CD4-positive, alpha-beta memory T cell (primary cell): ENCODE measurements around the gene COX11. TPM values are rescaled to one million over a fixed set of nuclear protein-coding genes. Genes with fewer than 3 reads are reported as not detected.

Experiments
- CTCF ChIA-PET: fragments of 350-600 bp; sonication (Branson Sonifier 250); formaldehyde crosslinking; loops from one replicate; lab custom pipeline; 2021; ENCODE audit warnings: inconsistent platforms; ENCODE audit not compliant: partially characterized antibody; lab: Charles Lee
- POLR2A ChIA-PET: fragments of 350-600 bp; sonication (Branson Sonifier 250); formaldehyde crosslinking; loops from one replicate; lab custom pipeline; 2021; ENCODE audit not compliant: partially characterized antibody; lab: Charles Lee
- DNase-seq, 5 donors: peaks; one replicate each; pipeline versions ENCODE4 v3.0.0 to v3.0.0-alpha.2; 2020 to 2022; ENCODE audit warnings: mixed read lengths in 1 of 5
- H3K27ac ChIP-seq: one replicate; pipeline ENCODE4 v1.7.0; 2013; ENCODE audit warnings: low read depth, low read length
- H3K27me3 ChIP-seq: 2 replicates; pipeline ENCODE4 v1.7.0; 2013; ENCODE audit warnings: mild to moderate bottlenecking, low read length, moderate library complexity; ENCODE audit not compliant: insufficient read depth
- H3K36me3 ChIP-seq: 2 replicates; pipeline ENCODE4 v1.7.0; 2013; ENCODE audit warnings: mild to moderate bottlenecking, low read length, moderate library complexity; ENCODE audit not compliant: insufficient read depth
- H3K4me1 ChIP-seq: 2 replicates; pipeline ENCODE4 v1.7.0; 2013; ENCODE audit warnings: mild to moderate bottlenecking, low read length, moderate library complexity; ENCODE audit not compliant: insufficient read depth
- H3K4me3 ChIP-seq, 2 donors: one replicate each; pipeline ENCODE4 v1.7.0; 2013; ENCODE audit warnings: low read length in 2 of 2, mild to moderate bottlenecking in 1 of 2
- H3K9me3 ChIP-seq, 2 donors: one replicate each; pipeline ENCODE4 v1.7.0; 2013; ENCODE audit warnings: low read length in 2 of 2, control low read depth in 1 of 2; ENCODE audit not compliant: control insufficient read depth in 1 of 2
- H3K27ac Mint-ChIP-seq, 7 donors: one replicate each; pipeline ENCODE4 v1.8.0; 2020 to 2021; ENCODE audit warnings: mixed read lengths in 7 of 7, mild to moderate bottlenecking in 6 of 7, inconsistent platforms in 3 of 7, moderate library complexity in 3 of 7
- H3K27me3 Mint-ChIP-seq, 2 donors: one replicate each; pipeline ENCODE4 v1.8.0; 2020 to 2021; ENCODE audit warnings: mixed read lengths in 2 of 2
- H3K36me3 Mint-ChIP-seq, 2 donors: one replicate each; pipeline ENCODE4 v1.8.0; 2020 to 2021; ENCODE audit warnings: mixed read lengths in 2 of 2, inconsistent platforms in 1 of 2, mild to moderate bottlenecking in 1 of 2
- H3K4me1 Mint-ChIP-seq, 4 donors: one replicate each; pipeline ENCODE4 v1.8.0; 2020 to 2021; ENCODE audit warnings: mixed read lengths in 4 of 4, mild to moderate bottlenecking in 1 of 4
- H3K4me3 Mint-ChIP-seq, 8 donors: one replicate each; pipeline ENCODE4 v1.8.0; 2020 to 2021; ENCODE audit warnings: mixed read lengths in 8 of 8, mild to moderate bottlenecking in 7 of 8, moderate library complexity in 6 of 8, inconsistent platforms in 3 of 8
- H3K9me3 Mint-ChIP-seq, 8 donors: one replicate each; pipeline ENCODE4 v1.8.0; 2020 to 2021; ENCODE audit warnings: mixed read lengths in 8 of 8, mild to moderate bottlenecking in 5 of 8, inconsistent platforms in 3 of 8, moderate library complexity in 1 of 8
- intact Hi-C: fragments of 100-400 bp; cut with micrococcal nuclease; formaldehyde crosslinking; loops from one replicate; pipeline ENCODE4 v1.15.1; 2023
- polyA plus RNA-seq, 2 donors: library from polyadenylated mRNA; unstranded; fragments of 300-500 nt; fragmentation: Illumina TruSeq; gene quantifications; one replicate each; pipeline ENCODE4 v1.2.3, GENCODE V29; 2021
- total RNA-seq, 2 experiments: library from RNA; stranded (reverse); gene quantifications; one replicate each; pipeline ENCODE4 v1.2.3, GENCODE V29; 2021

The COX11 gene
- total and polyA plus RNA-seq, 4 experiments from 2014 or later, result 58.0 to 86.0 (median 83.7) TPM

GRCh38 chr17:54935471-54935870 is 33.0 kb downstream of the COX11 start:
- no peak for DNase-seq
- H3K36me3 Mint-ChIP-seq, result no peaks in the 10 kb centered on the region
- no peak overlapping the region for H3K27ac Mint-ChIP-seq
- no peaks in the 10 kb centered on the region for H3K4me1 Mint-ChIP-seq
- H3K9me3 Mint-ChIP-seq, result no peaks in the 10 kb centered on the region
- H3K9me3 ChIP-seq, result no peaks in the 10 kb centered on the region
- CTCF ChIA-PET, result no interaction called here
- no peaks in the 10 kb centered on the region for H3K4me1 ChIP-seq
- H3K27me3 Mint-ChIP-seq, result peaks cover 2 to 7% of the 10 kb centered on the region in 2 donors
- POLR2A ChIA-PET, result no interaction called here
- H3K4me3 ChIP-seq, result no peak overlapping the region
- H3K27me3 ChIP-seq, result no peaks in the 10 kb centered on the region
- no peaks in the 10 kb centered on the region for H3K36me3 ChIP-seq
- no peak overlapping the region for H3K27ac ChIP-seq
- H3K4me3 Mint-ChIP-seq, result no peak overlapping the region
- intact Hi-C loops, result no loop called here

GRCh38 chr17:54933921-54934320 is 34.5 kb downstream of the COX11 start:
- Mint-ChIP-seq H3K27ac (no peak overlapping the region), H3K4me1 (no peaks in the 10 kb centered on the region), H3K9me3 (no peaks in the 10 kb centered on the region), H3K27me3 (peaks cover 3 to 11% of the 10 kb centered on the region in 2 donors), H3K4me3 (no peak overlapping the region), H3K36me3 (no peaks in the 10 kb centered on the region)
- Histone ChIP-seq H3K4me3 (no peak overlapping the region), H3K4me1 (no peaks in the 10 kb centered on the region), H3K9me3 (no peaks in the 10 kb centered on the region), H3K27ac (no peak overlapping the region), H3K27me3 (no peaks in the 10 kb centered on the region), H3K36me3 (no peaks in the 10 kb centered on the region)
- ChIA-PET CTCF (interaction anchor here (1.1 kb wide), 1 partner anchor 11 kb away, joined by 3 read pairs; no protein-coding TSS in a partner anchor), POLR2A (no interaction called here)
- DNase-seq, result no peak
- intact Hi-C loops, result no loop called here

- no peak overlapping the region for H3K4me3 ChIP-seq
- intact Hi-C loops, result no loop called here
- H3K4me3 Mint-ChIP-seq, result no peak overlapping the region
- ChIA-PET POLR2A (no interaction called here), CTCF (no interaction called here)
- H3K27me3 Mint-ChIP-seq, result peaks cover 5 to 13% of the 10 kb centered on the region in 2 donors
- no peak overlapping the region for H3K27ac ChIP-seq
- H3K4me1 Mint-ChIP-seq, result no peaks in the 10 kb centered on the region
- no peaks in the 10 kb centered on the region for H3K36me3 ChIP-seq
- H3K36me3 Mint-ChIP-seq, result no peaks in the 10 kb centered on the region
- DNase-seq, result no peak
- H3K9me3 Mint-ChIP-seq, result no peaks in the 10 kb centered on the region
- no peaks in the 10 kb centered on the region for H3K9me3 ChIP-seq
- no peaks in the 10 kb centered on the region for H3K27me3 ChIP-seq
- H3K4me1 ChIP-seq, result no peaks in the 10 kb centered on the region
- no peak overlapping the region for H3K27ac Mint-ChIP-seq
These were observed 35.7 kb downstream of the COX11 start for GRCh38 chr17:54932711-54933110.

DNA sequence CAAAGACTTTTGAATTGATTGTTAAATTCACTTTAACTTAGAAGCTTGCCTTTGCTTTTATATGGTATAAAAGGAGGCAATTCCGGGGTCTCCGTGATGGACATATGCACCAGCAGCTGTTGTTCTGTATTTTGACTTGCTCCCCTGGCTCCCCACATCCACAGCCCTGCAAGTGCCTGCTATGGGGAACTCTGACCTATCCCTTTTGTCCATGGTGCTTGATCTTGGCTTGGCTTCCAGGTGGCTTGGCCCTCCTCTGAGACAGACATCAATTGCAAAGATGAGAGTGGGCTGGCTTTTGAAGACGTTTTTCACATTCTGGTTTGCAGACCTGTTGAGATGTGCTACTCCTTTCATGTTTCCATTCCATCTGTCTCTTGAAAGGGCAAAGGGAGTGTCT is 40.9 kb downstream of the COX11 start:
- Mint-ChIP-seq H3K27me3 (peaks cover 5 to 8% of the 10 kb centered on the region in 2 donors), H3K27ac (peak overlapping the region in 1 of 7 donors; percentile 9), H3K4me3 (no peak overlapping the region), H3K9me3 (no peaks in the 10 kb centered on the region), H3K4me1 (no peaks in the 10 kb centered on the region), H3K36me3 (no peaks in the 10 kb centered on the region)
- H3K27me3 ChIP-seq, result no peaks in the 10 kb centered on the region
- ChIA-PET POLR2A (no interaction called here), CTCF (no interaction called here)
- H3K4me1 ChIP-seq, result no peaks in the 10 kb centered on the region
- no peak overlapping the region for H3K4me3 ChIP-seq
- intact Hi-C loops, result no loop called here
- H3K36me3 ChIP-seq, result no peaks in the 10 kb centered on the region
- DNase-seq, result no peak
- no peak overlapping the region for H3K27ac ChIP-seq
- H3K9me3 ChIP-seq, result no peaks in the 10 kb centered on the region

DNA sequence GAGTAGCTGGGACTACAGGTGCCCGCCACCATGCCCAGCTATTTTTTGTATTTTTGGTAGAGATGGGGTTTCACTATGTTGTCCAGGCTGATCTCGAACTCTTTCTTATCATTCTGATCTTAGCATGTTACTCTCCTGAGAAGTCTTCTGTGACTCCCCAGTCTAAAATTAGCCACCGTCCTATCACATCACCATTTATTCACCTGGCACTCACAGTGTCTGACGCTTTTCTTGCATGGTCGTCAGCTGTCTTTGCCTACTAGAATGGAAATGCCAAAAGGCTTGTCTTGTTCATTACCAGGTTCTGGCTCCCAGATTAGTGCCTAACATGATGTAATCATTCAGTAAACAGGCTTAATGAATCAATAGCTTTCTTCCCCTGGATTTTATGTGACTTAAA is 44.0 kb downstream of the COX11 start:
- Mint-ChIP-seq H3K36me3 (no peaks in the 10 kb centered on the region), H3K27me3 (peaks cover 4 to 5% of the 10 kb centered on the region in 2 donors), H3K9me3 (no peaks in the 10 kb centered on the region), H3K4me3 (no peak overlapping the region), H3K27ac (no peak overlapping the region), H3K4me1 (no peaks in the 10 kb centered on the region)
- Histone ChIP-seq H3K27me3 (no peaks in the 10 kb centered on the region), H3K27ac (no peak overlapping the region), H3K36me3 (no peaks in the 10 kb centered on the region), H3K4me1 (no peaks in the 10 kb centered on the region), H3K4me3 (no peak overlapping the region), H3K9me3 (no peaks in the 10 kb centered on the region)
- ChIA-PET CTCF (no interaction called here), POLR2A (no interaction called here)
- intact Hi-C loops, result no loop called here
- no peak for DNase-seq

- Histone ChIP-seq H3K4me1 (no peaks in the 10 kb centered on the region), H3K36me3 (no peaks in the 10 kb centered on the region), H3K27ac (no peak overlapping the region), H3K4me3 (no peak overlapping the region), H3K9me3 (no peaks in the 10 kb centered on the region), H3K27me3 (no peaks in the 10 kb centered on the region)
- H3K9me3 Mint-ChIP-seq, result peaks cover 3 to 23% (median 13%) of the 10 kb centered on the region in 8 donors
- intact Hi-C loops, result no loop called here
- ChIA-PET CTCF (no interaction called here), POLR2A (no interaction called here)
- peaks cover 2% of the 10 kb centered on the region in 2 donors for H3K27me3 Mint-ChIP-seq
- DNase-seq, result no peak
- H3K4me3 Mint-ChIP-seq, result no peak overlapping the region
- H3K36me3 Mint-ChIP-seq, result peaks cover 0 to 3% of the 10 kb centered on the region in 2 donors
- no peak overlapping the region for H3K27ac Mint-ChIP-seq
- no peaks in the 10 kb centered on the region for H3K4me1 Mint-ChIP-seq
These were observed 47.6 kb downstream of the COX11 start for GRCh38 chr17:54920819-54921218.

DNA sequence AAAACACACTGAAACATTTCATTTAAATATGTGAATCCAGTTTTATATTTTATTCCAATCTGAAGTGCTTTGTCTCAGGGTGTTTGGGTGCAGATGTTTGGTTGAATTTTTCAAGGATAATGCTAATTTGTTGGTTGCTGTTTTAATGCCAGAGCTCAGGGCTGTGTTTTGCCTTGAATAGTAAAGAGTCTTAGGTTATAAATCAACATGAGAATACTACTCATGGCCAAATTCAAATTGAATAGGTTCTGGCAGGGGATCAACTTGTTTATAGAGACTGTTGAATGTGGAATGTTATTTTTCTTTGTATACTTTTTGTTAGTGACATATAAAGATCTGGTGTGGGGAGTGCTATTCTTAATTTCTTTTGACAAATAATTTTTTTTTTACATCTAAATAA is 49.0 kb downstream of the COX11 start:
- H3K27ac ChIP-seq, result no peak overlapping the region
- H3K4me3 ChIP-seq, result no peak overlapping the region
- no peaks in the 10 kb centered on the region for H3K36me3 ChIP-seq
- H3K4me3 Mint-ChIP-seq, result no peak overlapping the region
- no peaks in the 10 kb centered on the region for H3K27me3 ChIP-seq
- no peak overlapping the region for H3K27ac Mint-ChIP-seq
- peaks cover 0 to 3% of the 10 kb centered on the region in 2 donors for H3K36me3 Mint-ChIP-seq
- no peaks in the 10 kb centered on the region for H3K4me1 Mint-ChIP-seq
- intact Hi-C loops, result no loop called here
- peaks cover 0 to 2% of the 10 kb centered on the region in 2 donors for H3K27me3 Mint-ChIP-seq
- ChIA-PET CTCF (no interaction called here), POLR2A (no interaction called here)
- H3K9me3 Mint-ChIP-seq, result peaks cover 3 to 23% (median 13%) of the 10 kb centered on the region in 8 donors
- H3K4me1 ChIP-seq, result no peaks in the 10 kb centered on the region
- DNase-seq, result no peak
- no peaks in the 10 kb centered on the region for H3K9me3 ChIP-seq

- H3K9me3 Mint-ChIP-seq, result peaks cover 3 to 23% (median 14%) of the 10 kb centered on the region in 8 donors
- H3K4me3 Mint-ChIP-seq, result no peak overlapping the region
- Histone ChIP-seq H3K9me3 (no peaks in the 10 kb centered on the region), H3K4me1 (no peaks in the 10 kb centered on the region), H3K27ac (no peak overlapping the region), H3K36me3 (no peaks in the 10 kb centered on the region), H3K4me3 (no peak overlapping the region), H3K27me3 (no peaks in the 10 kb centered on the region)
- intact Hi-C loops, result no loop called here
- peaks cover 0 to 2% of the 10 kb centered on the region in 2 donors for H3K27me3 Mint-ChIP-seq
- peaks cover 0 to 3% of the 10 kb centered on the region in 2 donors for H3K36me3 Mint-ChIP-seq
- ChIA-PET CTCF (no interaction called here), POLR2A (no interaction called here)
- H3K27ac Mint-ChIP-seq, result no peak overlapping the region
- no peaks in the 10 kb centered on the region for H3K4me1 Mint-ChIP-seq
- DNase-seq, result no peak
These were observed 51.7 kb downstream of the COX11 start for GRCh38 chr17:54916721-54917120.
